ENCODE measurements around the gene ADAMTS3. TPM values are rescaled to one million over a fixed set of nuclear protein-coding genes. Genes with fewer than 3 reads are reported as not detected.

ADAMTS3 gene
- total and polyA plus RNA-seq, 9 of the 15 experiments (the other 6 are each of a cell fraction or from before 2014, with no cell fraction given), result 4.0 to 18.0 (median 12.1) TPM

- DNase-seq (ENCODE audit: extremely low read depth in 1 of 4, low spot score in 3 of 4) (no peak), FAIRE-seq (no peak), ATAC-seq (no peak)
- Histone ChIP-seq H3K27ac (ENCODE audit: extremely low read depth, low read depth, low read length) (no peak overlapping the region), H3K79me2 (ENCODE audit: control insufficient read depth, insufficient read depth, low read length) (no peaks in the 10 kb centered on the region), H4K20me1 (replicated peaks; ENCODE audit: control insufficient read depth, insufficient read depth, low read length) (no peaks in the 10 kb centered on the region), H2AFZ (ENCODE audit: low read depth, low read length) (no peak overlapping the region), H3K9me1 (ENCODE audit: control insufficient read depth, insufficient read depth, low read length) (no peaks in the 10 kb centered on the region), H3K4me2 (ENCODE audit: insufficient read depth, low read length) (no peak overlapping the region), H3K4me1 (replicated peaks in 1 of 2; ENCODE audit: control insufficient read depth in 2 of 2, insufficient read depth in 2 of 2, low read length in 2 of 2) (no peaks in the 10 kb centered on the region), H3K27me3 (ENCODE audit: control insufficient read depth in 2 of 2, insufficient read depth in 2 of 2, low read length in 2 of 2) (no peaks in the 10 kb centered on the region), H3K9ac (ENCODE audit: insufficient read depth in 1 of 2, low read depth in 2 of 2, low read length in 2 of 2) (no peak overlapping the region), H3K9me3 (replicated peaks; ENCODE audit: control insufficient read depth, insufficient read depth, low read depth, low read length) (no peaks in the 10 kb centered on the region), H3K36me3 (ENCODE audit: control insufficient read depth, insufficient read depth, low read length) (peaks cover 13% of the 10 kb centered on the region), H3K4me3 (no peak overlapping the region)
- ChIA-PET CTCF (ENCODE audit: low intra/inter-chr PET ratio) (no interaction called here), POLR2A (interaction anchor here (0.6 to 1.2 kb wide), 2 partner anchors 9 to 694 kb away, joined by 3 to 4 read pairs; no protein-coding TSS in a partner anchor)
- TF ChIP-seq RBM14 (IDR thresholded peaks at IDR 0.05; ENCODE audit: borderline replicate concordance, insufficient read depth, low read depth, low read length) (no peak), HNRNPK (IDR thresholded peaks at IDR 0.05; ENCODE audit: low read depth, low read length, poor library complexity, severe bottlenecking) (no peak), MBD1 (CRISPR knock-in tag; IDR thresholded peaks at IDR 0.05) (no peak), LARP7 (IDR thresholded peaks at IDR 0.05) (no peak), PKNOX1 (IDR thresholded peaks at IDR 0.05) (no peak), ZNF57 (CRISPR knock-in tag; IDR thresholded peaks at IDR 0.05) (no peak), PHTF2 (CRISPR knock-in tag; IDR thresholded peaks at IDR 0.05) (no peak), RFX5 (IDR thresholded peaks at IDR 0.05; ENCODE audit: low read depth, low read length) (no peak), TEAD1 (CRISPR knock-in tag; IDR thresholded peaks at IDR 0.05) (no peak), RBM17 (IDR thresholded peaks at IDR 0.05; ENCODE audit: borderline replicate concordance, low read depth, low read length) (no peak), ZNF785 (CRISPR knock-in tag; IDR thresholded peaks at IDR 0.05) (no peak)
- intact Hi-C loops (cut with micrococcal nuclease) (loop anchor here (5.0 kb wide), 2 partner anchors 528 to 568 kb away; no protein-coding TSS in a partner anchor), in situ Hi-C loops (cut with MboI) (no loop called here)
- no TSS peak for BruUV-seq (replicated peaks)
- 67% methylated on average over 1 of the region's 1 CpG for WGBS (ENCODE audit: insufficient coverage, low coverage, missing lambda C conversion rate)
Observed at GRCh38 chr4:72300126-72300525, 268.9 kb downstream of the ADAMTS3 start.

Data from K562 (cell line).